22Rv1 (cell line): ENCODE results near the gene TAF10.

Source experiments
- H3K27ac ChIP-seq: fragments of 450-650 bp; 2 replicates; pipeline ENCODE4 v1.5.1; 2017
- CTCF ChIP-seq: fragments of 450-650 bp; IDR thresholded peaks from 2 replicates; pipeline ENCODE4 v1.5.1; 2017; ENCODE audit warnings: mild to moderate bottlenecking
- ZFX ChIP-seq: fragments of 450-650 bp; IDR thresholded peaks from 2 replicates; pipeline ENCODE4 v1.6.1; 2017; ENCODE audit warnings: antibody characterized with exemption, borderline replicate concordance

Gene TAF10

GRCh38 chr11:6633422-6634408, 21.7 kb upstream of the TAF10 start:
- H3K27ac ChIP-seq, result no peak overlapping the region
- TF ChIP-seq CTCF (no peak), ZFX (no peak)

GRCh38 chr11:6632116-6633073, 20.4 kb upstream of the TAF10 start:
- no peak overlapping the region for H3K27ac ChIP-seq
- TF ChIP-seq ZFX (no peak), CTCF (no peak)

- TF ChIP-seq CTCF (no peak), ZFX (no peak)
- H3K27ac ChIP-seq, result no peak overlapping the region
Measured at GRCh38 chr11:6631361-6631890, 19.4 kb upstream of the TAF10 start.

GRCh38 chr11:6630632-6631291, 18.7 kb upstream of the TAF10 start:
- H3K27ac ChIP-seq, result no peak overlapping the region
- no peak for TF ChIP-seq CTCF
- TF ChIP-seq ZFX, result no peak

- no peak overlapping the region for H3K27ac ChIP-seq
Measured at GRCh38 chr11:6629892-6630631, 18.0 kb upstream of the TAF10 start.

More at GRCh38 chr11:6629892-6630631, 18.0 kb upstream of the TAF10 start:
- TF ChIP-seq ZFX, result no peak
- TF ChIP-seq CTCF, result no peak
